Adrenal gland (tissue), 12 donors: ENCODE data around the gene KIFC3. TPM values are rescaled to one million over a fixed set of nuclear protein-coding genes. Genes with fewer than 3 reads are reported as not detected.
"Not testable (repeated sequence)": the region's sequence is repeated elsewhere in the genome, so short reads cannot be mapped to it uniquely, and the experiment has no call there.

Source experiments
- DNase-seq, 7 donors: peaks; one replicate each; pipeline ENCODE4 v3.0.0-alpha.2; 2019 to 2020
- H3K27ac ChIP-seq, 5 donors: fragments of 200-600 bp; sonication (generic) in 4 of 5; 1 replicate in 3 of 5; 2 replicates in 2 of 5; pipeline versions ENCODE4 v1.5.1 to v1.8.0; 2016 to 2020; ENCODE audit warnings: mild to moderate bottlenecking in 1 of 5
- H3K27me3 ChIP-seq: fragments of 200-600 bp; 2 replicates; pipeline ENCODE4 v1.8.0; 2021
- H3K36me3 ChIP-seq, 2 donors: fragments of 200-600 bp; replicated peaks in 1 of 2; 1 replicate in 1 of 2; 2 replicates in 1 of 2; pipeline versions ENCODE4 v1.5.1 to v1.8.0; 2018 to 2022
- H3K4me1 ChIP-seq, 2 donors: fragments of 200-600 bp; replicated peaks in 1 of 2; 1 replicate in 1 of 2; 2 replicates in 1 of 2; pipeline versions ENCODE4 v1.5.1 to v1.8.0; 2018 to 2021
- H3K4me3 ChIP-seq, 4 donors: fragments of 200-600 bp; sonication (generic) in 3 of 4; one replicate each; pipeline ENCODE4 v1.5.1; 2016 to 2018
- H3K9me3 ChIP-seq, 3 donors: fragments of 200-600 bp; sonication (generic) in 1 of 3; replicated peaks in 1 of 3; 1 replicate in 2 of 3; 2 replicates in 1 of 3; pipeline versions ENCODE4 v1.5.1 to v1.8.0; 2016 to 2021
- CTCF ChIP-seq, 6 experiments: fragments of 450-650 bp in 4 of 6; fragments of 200-600 bp in 2 of 6; sonication (generic) in 1 of 6; IDR thresholded peaks; 1 replicate in 5 of 6; 2 replicates in 1 of 6; pipeline versions ENCODE4 v1.5.1 to v1.8.0; 2016 to 2021; ENCODE audit warnings: antibody characterized with exemption in 6 of 6, mild to moderate bottlenecking in 2 of 6, moderate library complexity in 1 of 6
- POLR2A ChIP-seq, 2 donors: fragments of 450-650 bp; IDR thresholded peaks; one replicate each; pipeline ENCODE4 v1.6.1; 2017; ENCODE audit warnings: antibody characterized with exemption in 2 of 2, mild to moderate bottlenecking in 2 of 2, moderate library complexity in 1 of 2
- WGBS, 4 donors: extraction: QIAGEN DNeasy Blood & Tissue Kit in 2 of 4; methylation state at CpG; one replicate each; pipeline versions ENCODE4 v1.1.5 to v1.1.7; 2013 to 2017; 5-methylcytosine and 5-hydroxymethylcytosine counted together
- intact Hi-C, 2 donors: fragments of 100-400 bp; cut with DNase I; formaldehyde crosslinking; loops; one replicate each; pipeline versions ENCODE4 v1.14.1 to v1.15.0; 2022 to 2023
- polyA plus RNA-seq, 3 donors: library from polyadenylated mRNA; stranded (reverse); fragments of 200-250 nt in 2 of 3; fragments of 350-450 nt in 1 of 3; fragmentation: Illumina TruSeq in 1 of 3; extraction: RNeasy Lipid Tissue Mini Kit (QIAGEN cat#74804) in 1 of 3; gene quantifications; one replicate each; pipeline ENCODE4 v1.2.3, GENCODE V29; 2013 to 2014
- total RNA-seq, 9 donors: library from RNA; depleted of rRNA in 4 of 9; stranded (reverse); fragments of >200 nt in 4 of 9; fragments of 120-200 nt in 1 of 9; fragmentation: NEBNext Ultra II Directional in 1 of 9; extraction: Animal tissue kit (Norgen Biotek cat#: 25700) in 1 of 9; gene quantifications; one replicate each; pipeline versions ENCODE4 v1.1.0 to v1.2.4, GENCODE V29; 2013 to 2023
- donor health status: healthy with polysubstance abuse.
- donor health status: Bipolar disorder and iron deficiency.
- donor health status: DM: yes; HTN: yes; CAD: no.
- donor health status: DM: no; HTN: no; CAD: no.
- donor health status: DM: no; HTN: no; CAD: no.
- donor health status: DM: yes; HTN: yes; CAD: no.

Gene KIFC3
- total and polyA plus RNA-seq, 12 donors: 15.5 to 130 (median 60.0) TPM

- Histone ChIP-seq H3K4me3 (no peak overlapping the region), H3K9me3 (no peaks in the 10 kb centered on the region), H3K27me3 (no peaks in the 10 kb centered on the region), H3K4me1 (peaks cover 14 to 47% of the 10 kb centered on the region in 2 donors), H3K36me3 (peaks cover 0 to 27% of the 10 kb centered on the region in 2 donors), H3K27ac (peak overlapping the region in 1 of 5 donors; percentile 31)
- intact Hi-C loops: loop anchor here in 1 of 2 donors (10.0 kb wide), 1 partner anchor 56 kb away; no protein-coding TSS in a partner anchor
- DNase-seq: no peak
- TF ChIP-seq POLR2A (IDR thresholded peaks at IDR 0.05): no peak
- TF ChIP-seq CTCF (IDR thresholded peaks at IDR 0.05): no peak
- WGBS, 4 donors: 80 to 93% (median 87%) methylated on average over 13 to 16 of the region's 16 CpGs
Measured at GRCh38 chr16:57798267-57798810, 4.0 kb downstream of the KIFC3 start.

- no peaks in the 10 kb centered on the region for H3K9me3 ChIP-seq
- peak overlapping the region in 1 of 5 donors; percentile 31 for H3K27ac ChIP-seq
- H3K4me1 ChIP-seq: peaks cover 14 to 40% of the 10 kb centered on the region in 2 donors
- DNase-seq: no peak
- 77 to 82% (median 79%) methylated on average over 34 to 42 of the region's 42 CpGs for WGBS, 4 donors
- no peaks in the 10 kb centered on the region for H3K27me3 ChIP-seq
- no peak overlapping the region for H3K4me3 ChIP-seq
- TF ChIP-seq CTCF (IDR thresholded peaks at IDR 0.05) (no peak), POLR2A (IDR thresholded peaks at IDR 0.05) (no peak)
- H3K36me3 ChIP-seq: peaks cover 0 to 31% of the 10 kb centered on the region in 2 donors
- intact Hi-C loops: loop anchor here in 1 of 2 donors (10.0 kb wide), 1 partner anchor 57 kb away; no protein-coding TSS in a partner anchor
Measured at GRCh38 chr16:57797526-57798266, 4.6 kb downstream of the KIFC3 start.

GRCh38 chr16:57797216-57797525 is 5.1 kb downstream of the KIFC3 start:
- H3K4me1 ChIP-seq: peaks cover 14 to 38% of the 10 kb centered on the region in 2 donors
- no peak for DNase-seq
- intact Hi-C loops: loop anchor here in 1 of 2 donors (10.0 kb wide), 1 partner anchor 58 kb away; no protein-coding TSS in a partner anchor
- no peaks in the 10 kb centered on the region for H3K9me3 ChIP-seq
- no peak for TF ChIP-seq POLR2A (IDR thresholded peaks at IDR 0.05)
- TF ChIP-seq CTCF (IDR thresholded peaks at IDR 0.05): no peak
- no peaks in the 10 kb centered on the region for H3K27me3 ChIP-seq
- H3K4me3 ChIP-seq: no peak overlapping the region
- peak overlapping the region in 1 of 5 donors; percentile 31 for H3K27ac ChIP-seq
- H3K36me3 ChIP-seq: peaks cover 0 to 31% of the 10 kb centered on the region in 2 donors
- 79 to 84% methylated on average over 13 of the region's 13 CpGs; no CpG with 5 or more reads in 2 of the 4 donors for WGBS, 4 donors

GRCh38 chr16:57796014-57796413 is 6.3 kb downstream of the KIFC3 start:
- H3K4me1 ChIP-seq: peaks cover 17 to 40% of the 10 kb centered on the region in 2 donors
- not testable (repeated sequence) for H3K9me3 ChIP-seq, H3K27ac ChIP-seq, H3K27me3 ChIP-seq, DNase-seq, H3K4me3 ChIP-seq
- WGBS, 4 donors: 88 to 94% (median 92%) methylated on average over 5 of the region's 5 CpGs
- intact Hi-C loops: loop anchor here in 1 of 2 donors (10.0 kb wide), 1 partner anchor 59 kb away; no protein-coding TSS in a partner anchor
- peaks cover 0 to 32% of the 10 kb centered on the region in 2 donors for H3K36me3 ChIP-seq
